Measurements from ENCODE around the gene HS3ST3A1. TPM values are rescaled to one million over a fixed set of nuclear protein-coding genes. Genes with fewer than 3 reads are reported as not detected.

The HS3ST3A1 gene
- total and polyA plus RNA-seq, 12 donors = 0.12 to 4.1 (median 1.6) TPM; not detected in 1

DNA sequence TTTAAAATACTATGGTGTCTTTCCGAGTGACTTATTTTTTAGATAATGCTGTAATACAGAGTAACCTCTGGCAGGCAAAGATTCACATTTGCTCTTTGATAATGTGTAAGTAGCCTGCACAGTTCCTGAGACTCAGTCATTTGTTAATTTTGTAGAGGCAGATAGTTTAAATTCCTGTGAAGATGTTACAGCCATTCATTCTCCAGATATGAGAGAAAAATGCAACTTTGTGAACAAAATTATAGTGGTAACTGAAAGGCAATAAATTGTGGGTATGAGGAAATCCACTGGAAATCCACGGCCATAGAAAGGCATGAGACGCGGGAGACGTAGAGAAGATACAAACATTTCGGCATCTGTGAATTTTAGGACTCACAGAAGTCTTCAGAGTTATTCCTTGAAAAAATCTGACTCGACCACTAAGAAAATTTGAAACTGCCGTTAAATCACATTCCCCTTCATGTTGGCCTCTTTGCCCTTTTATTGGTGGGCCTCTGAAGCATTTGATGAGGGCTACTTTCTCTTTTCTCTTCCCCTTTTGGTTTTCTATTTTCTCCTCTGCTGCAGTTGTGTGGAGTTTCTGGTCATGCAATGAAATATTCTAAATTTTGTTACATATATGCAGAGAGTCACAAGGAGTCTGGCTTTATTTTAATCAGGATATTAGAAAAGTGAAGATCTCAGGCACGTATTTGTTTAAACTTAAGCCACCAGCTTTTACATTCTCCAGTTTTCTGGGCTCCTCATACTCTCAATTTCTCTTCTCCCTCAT, 18.8 kb downstream of the HS3ST3A1 start:
- DNase-seq (no peak), ATAC-seq (no peak)
- Histone ChIP-seq H3K9me3 (no peaks in the 10 kb centered on the region), H3K4me3 (no peak overlapping the region), H3K27me3 (no peaks in the 10 kb centered on the region), H3K36me3 (no peaks in the 10 kb centered on the region), H3K27ac (no peak overlapping the region), H3K4me1 (peaks cover 0 to 5% (median 0%) of the 10 kb centered on the region in 9 donors)
- 81 to 88% methylated on average over 9 of the region's 9 CpGs for whole genome bisulfite sequencing, 2 donors
- TF ChIP-seq, protein P1, sequence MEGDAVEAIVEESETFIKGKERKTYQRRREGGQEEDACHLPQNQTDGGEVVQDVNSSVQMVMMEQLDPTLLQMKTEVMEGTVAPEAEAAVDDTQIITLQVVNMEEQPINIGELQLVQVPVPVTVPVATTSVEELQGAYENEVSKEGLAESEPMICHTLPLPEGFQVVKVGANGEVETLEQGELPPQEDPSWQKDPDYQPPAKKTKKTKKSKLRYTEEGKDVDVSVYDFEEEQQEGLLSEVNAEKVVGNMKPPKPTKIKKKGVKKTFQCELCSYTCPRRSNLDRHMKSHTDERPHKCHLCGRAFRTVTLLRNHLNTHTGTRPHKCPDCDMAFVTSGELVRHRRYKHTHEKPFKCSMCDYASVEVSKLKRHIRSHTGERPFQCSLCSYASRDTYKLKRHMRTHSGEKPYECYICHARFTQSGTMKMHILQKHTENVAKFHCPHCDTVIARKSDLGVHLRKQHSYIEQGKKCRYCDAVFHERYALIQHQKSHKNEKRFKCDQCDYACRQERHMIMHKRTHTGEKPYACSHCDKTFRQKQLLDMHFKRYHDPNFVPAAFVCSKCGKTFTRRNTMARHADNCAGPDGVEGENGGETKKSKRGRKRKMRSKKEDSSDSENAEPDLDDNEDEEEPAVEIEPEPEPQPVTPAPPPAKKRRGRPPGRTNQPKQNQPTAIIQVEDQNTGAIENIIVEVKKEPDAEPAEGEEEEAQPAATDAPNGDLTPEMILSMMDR (IDR thresholded peaks at IDR 0.05) = no peak
- intact Hi-C loops (cut with DNase I) = loop anchor here in 1 of 10 donors (5.0 kb wide), 1 partner anchor 231 kb away; no protein-coding TSS in a partner anchor

DNA sequence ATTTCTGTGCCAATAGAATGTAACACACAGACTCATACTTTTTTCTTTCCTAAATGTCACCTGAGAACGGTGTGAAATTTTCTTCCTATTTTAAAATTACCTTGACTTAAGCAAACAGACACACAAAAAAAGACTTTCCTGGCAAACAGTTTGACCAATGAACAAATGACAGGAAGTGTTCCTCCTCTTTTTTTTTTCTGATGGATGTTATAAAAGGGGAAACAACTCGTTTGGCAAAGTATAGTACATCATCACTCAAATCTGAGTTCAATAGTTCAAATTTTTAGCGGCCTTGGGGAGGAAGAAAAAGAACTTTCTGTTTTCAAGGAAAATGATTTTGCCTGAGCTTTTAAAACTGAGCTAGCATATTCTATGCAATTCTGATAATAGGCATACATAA, 19.8 kb downstream of the HS3ST3A1 start:
- TF ChIP-seq, protein P1 (IDR thresholded peaks at IDR 0.05) = no peak
- Histone ChIP-seq H3K4me3 (no peak overlapping the region), H3K4me1 (peaks cover 0 to 5% (median 0%) of the 10 kb centered on the region in 9 donors), H3K27me3 (no peaks in the 10 kb centered on the region), H3K9me3 (no peaks in the 10 kb centered on the region), H3K36me3 (no peaks in the 10 kb centered on the region), H3K27ac (no peak overlapping the region)
- ATAC-seq = no peak
- no peak for DNase-seq
- intact Hi-C loops (cut with DNase I) = loop anchor here in 1 of 10 donors (5.0 kb wide), 1 partner anchor 230 kb away; no protein-coding TSS in a partner anchor
- WGBS, 2 donors = 24 to 45% methylated on average over 3 of the region's 3 CpGs

DNA sequence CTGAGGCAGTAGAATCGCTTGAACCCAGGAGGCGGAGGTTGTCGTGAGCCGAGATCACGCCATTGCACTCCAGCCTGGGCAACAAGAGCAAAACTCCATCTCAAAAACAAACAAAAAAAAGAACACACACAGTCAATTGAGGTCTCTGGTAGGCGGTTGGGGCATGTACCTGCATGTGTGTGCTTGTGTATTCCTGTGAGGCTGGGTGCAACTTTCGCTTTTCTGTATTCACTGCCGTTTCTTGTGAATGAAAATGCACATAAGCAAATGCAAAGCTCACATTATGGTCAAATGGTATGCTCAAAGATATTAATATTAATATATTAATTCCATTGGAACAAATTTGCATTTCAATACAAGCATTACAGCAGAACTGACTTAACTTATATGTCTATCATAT, 20.9 kb downstream of the HS3ST3A1 start:
- intact Hi-C loops (cut with DNase I) = loop anchor here in 1 of 10 donors (5.0 kb wide), 1 partner anchor 228 kb away; no protein-coding TSS in a partner anchor
- no peak for DNase-seq
- H3K4me1 ChIP-seq = peaks cover 0 to 5% (median 0%) of the 10 kb centered on the region in 9 donors
- no peak for ATAC-seq
- H3K36me3 ChIP-seq = no peaks in the 10 kb centered on the region
- WGBS, 2 donors = 94 to 96% methylated on average over 8 of the region's 8 CpGs
- TF ChIP-seq, protein P1 (IDR thresholded peaks at IDR 0.05) = no peak
- H3K27ac ChIP-seq = no peak overlapping the region
- no peaks in the 10 kb centered on the region for H3K27me3 ChIP-seq
- no peaks in the 10 kb centered on the region for H3K9me3 ChIP-seq
- H3K4me3 ChIP-seq = no peak overlapping the region

DNA sequence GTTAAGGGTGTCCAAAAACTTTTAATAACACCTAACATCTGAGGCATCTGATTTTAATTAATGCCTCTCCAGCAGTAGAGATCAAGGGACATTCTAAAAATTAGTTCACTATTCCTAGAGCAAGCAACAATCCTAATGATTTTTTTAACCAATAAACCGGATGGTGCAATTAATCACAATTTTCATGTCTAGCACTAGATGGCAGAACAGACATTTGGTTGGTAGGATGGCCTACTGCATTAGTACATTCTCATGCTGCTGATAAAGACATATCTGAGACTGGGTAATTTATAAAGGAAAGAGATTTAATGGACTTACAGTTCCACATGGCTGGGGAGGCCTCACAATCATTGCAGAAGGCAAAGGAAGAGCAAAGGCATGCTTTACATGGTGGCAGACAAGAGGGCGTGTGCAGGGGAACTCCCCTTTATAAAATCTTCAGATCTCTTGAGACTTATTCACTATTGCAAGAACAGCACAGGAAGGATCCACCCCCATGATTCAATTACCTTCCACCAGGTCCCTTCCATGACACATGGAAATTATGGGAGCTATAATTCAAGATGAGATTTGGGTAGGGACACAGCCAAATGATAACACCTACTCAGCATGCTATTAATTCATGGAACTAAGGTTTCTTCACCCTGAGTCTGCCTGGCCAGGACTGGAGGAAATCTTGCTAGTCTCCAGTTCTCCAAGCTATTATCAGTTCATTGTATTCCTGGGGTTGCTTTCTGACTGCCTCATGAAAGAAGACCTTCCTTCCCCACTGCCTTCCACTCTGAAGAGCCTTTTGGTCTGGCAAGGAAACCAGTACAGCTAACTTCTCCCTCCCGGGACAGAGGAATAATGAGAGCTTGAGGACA, 24.8 kb downstream of the HS3ST3A1 start:
- Histone ChIP-seq H3K27me3 (peaks cover 0 to 3% (median 0%) of the 10 kb centered on the region in 7 donors), H3K9me3 (no peaks in the 10 kb centered on the region), H3K27ac (no peak overlapping the region), H3K4me3 (no peak overlapping the region), H3K4me1 (no peaks in the 10 kb centered on the region), H3K36me3 (no peaks in the 10 kb centered on the region)
- 84 to 89% methylated on average over 3 of the region's 3 CpGs for WGBS, 2 donors
- TF ChIP-seq, protein P1 (IDR thresholded peaks at IDR 0.05) = peak in 2 of 9 donors; percentile 12
- intact Hi-C loops (cut with DNase I) = no loop called here
- no peak for ATAC-seq
- no peak for DNase-seq

Data from heart right ventricle (tissue), 16 donors.